Measurements from ENCODE around the gene ZBTB46. TPM values are rescaled to one million over a fixed set of nuclear protein-coding genes. Genes with fewer than 3 reads are reported as not detected.

The ZBTB46 gene
- total RNA-seq, 1 donor from 2014 or later = 1.7 TPM

DNA sequence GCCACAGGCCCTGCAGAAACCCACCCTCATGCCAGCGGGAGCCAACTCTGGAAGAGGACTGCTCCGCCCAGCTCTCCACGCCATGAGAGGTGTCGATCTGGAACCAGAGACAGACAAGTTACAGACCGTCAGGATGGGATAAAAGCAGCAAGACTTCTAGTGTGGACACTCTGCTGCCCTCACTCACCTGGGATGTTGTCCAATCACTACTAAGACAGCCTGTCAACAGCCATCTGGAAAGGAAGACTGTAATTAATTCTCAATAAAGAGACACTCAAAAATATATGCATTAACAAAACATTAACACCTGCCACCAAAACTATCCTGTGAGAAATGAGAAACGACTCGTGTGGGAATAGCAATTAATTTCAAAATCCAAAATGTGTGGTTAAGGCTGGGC, 63.2 kb downstream of the ZBTB46 start:
- no peak for DNase-seq (ENCODE audit: low spot score)

DNA sequence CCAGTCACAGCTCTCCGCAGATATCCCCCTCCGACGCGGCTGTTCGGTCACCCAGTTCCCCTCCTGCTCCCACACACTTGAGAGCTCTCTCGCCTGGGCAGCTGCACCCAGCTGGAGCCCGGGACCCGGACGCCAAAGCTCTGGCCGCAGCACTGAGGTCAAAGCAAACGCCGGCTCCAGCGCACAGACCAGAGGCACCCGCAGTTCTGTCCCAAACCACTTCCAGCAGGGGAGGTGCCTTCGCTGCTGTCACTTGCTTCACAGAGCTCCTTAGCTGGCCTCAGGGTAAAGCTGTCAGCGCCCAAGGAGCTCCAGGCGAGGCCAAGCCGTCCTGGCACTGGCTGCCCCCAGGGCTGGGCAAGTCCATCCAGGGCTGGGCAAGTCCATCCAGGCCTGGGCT, 63.6 kb downstream of the ZBTB46 start:
- DNase-seq (ENCODE audit: low spot score) = no peak

DNA sequence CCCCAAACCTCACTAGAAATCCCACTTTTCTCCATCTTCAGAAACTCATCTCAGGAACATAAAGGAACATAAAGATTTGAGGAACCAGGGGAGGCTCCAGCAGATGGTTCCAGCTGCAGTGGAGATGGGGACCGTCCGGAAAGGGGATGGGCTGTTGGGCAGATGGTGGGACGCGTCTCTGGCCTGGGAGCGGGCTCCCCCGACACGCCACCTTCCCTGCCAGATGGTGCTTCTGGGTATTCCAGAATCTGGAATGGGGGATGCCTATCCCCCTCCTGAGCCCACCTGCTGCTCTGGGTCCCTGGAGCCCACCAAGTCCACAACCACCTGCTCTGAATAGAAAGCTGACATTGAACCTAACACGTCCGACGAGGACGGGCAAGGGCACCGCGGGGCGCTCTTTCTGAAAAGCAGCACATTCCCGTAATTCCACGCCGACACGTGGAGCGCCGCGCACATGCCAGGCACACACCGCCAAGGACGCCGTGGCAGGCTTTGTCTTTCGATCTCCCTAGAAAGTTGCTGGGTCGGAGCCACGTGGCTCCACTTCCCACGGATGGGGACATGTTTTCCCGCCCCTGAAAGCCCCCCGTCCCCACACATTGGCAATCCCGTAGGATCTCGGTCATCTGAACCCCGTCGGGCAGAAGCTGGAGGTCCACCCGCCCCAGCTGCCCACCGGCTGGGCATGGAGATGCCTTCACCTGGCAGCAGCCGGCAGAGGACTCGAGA, 64.2 kb downstream of the ZBTB46 start:
- DNase-seq (ENCODE audit: low spot score) = no peak

DNA sequence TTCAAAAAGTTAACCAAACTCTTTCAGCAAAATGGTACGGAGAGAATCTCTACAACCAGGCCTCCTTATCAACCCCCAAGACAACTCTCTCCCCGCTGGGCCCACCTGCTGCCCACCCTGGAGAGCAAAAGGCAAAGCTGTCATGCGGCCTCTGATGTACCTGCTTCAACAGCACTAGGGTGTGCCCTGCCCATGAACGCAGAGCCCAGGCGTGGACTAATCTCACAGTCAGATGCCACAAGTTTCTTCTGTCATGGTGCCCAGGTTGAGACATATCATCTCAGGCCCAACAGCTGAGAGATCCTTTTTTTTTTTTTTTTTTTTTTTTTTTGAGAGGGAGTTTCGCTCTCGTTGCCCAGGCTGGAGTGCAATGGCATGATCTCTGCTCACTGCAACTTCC, 65.2 kb downstream of the ZBTB46 start:
- no peak for DNase-seq (ENCODE audit: low spot score)

DNA sequence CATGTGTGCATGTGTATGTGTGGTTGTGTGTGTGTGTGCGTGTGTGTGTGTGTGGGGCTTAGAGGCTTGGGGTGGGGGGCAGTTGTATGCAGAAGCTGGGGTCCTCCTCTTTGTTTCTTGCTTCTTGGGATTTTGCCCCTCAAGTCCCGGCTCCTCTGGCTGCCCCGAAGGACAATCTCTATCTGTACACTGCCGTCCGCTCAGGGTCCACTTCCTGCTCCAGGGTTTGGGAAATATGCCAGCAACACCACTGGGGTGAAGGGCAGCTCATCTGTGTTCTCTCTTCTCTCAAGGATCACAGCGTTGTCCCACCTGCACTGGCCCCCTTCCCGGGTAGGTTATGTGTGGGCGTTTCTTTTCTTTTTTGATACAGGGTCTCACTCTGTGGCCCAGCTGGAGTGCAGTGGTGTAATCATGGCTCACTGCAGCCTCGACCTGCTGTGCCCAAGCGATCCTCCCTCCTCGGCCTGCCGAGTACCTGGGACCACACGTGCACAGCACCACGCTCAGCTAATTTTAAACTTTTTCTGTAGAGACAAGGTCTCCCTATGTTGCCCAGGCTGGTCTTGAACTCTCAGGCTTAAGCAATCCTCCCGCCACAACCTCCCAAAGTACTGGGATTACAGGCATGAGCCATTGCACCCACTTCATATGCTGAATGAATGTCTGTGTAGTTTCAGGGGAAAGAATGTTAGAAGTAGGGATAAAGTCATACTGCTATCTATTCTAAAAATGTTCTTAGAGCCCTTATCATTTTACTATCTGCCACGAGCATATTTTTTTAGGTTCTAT, 65.8 kb downstream of the ZBTB46 start:
- DNase-seq (ENCODE audit: low spot score) = peak; percentile 17

DNA sequence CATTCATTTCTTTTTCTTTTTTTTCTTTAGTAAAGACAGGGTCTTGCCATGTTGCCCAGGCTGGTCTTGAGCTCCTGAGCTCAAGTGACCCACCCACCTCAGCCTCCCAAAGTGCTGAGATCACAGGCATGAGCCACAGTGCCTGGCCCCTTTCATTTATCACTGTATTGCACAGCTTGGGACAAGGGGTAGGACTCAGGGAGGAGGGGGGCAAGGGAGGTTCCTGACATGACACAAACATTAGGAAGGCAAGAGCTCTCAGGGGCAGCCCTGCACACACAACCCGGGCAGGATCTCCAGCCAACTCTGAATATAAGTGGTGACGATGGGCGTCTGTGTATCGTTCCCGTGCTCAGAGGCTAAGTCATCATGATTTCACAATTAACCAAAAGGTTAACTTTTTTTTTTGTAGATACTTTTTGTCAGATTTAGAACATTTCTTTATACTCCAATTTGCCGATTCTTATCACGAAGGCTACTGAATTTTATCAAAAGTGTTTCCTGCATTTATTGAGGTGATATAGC, 71.6 kb downstream of the ZBTB46 start:
- no peak for DNase-seq (ENCODE audit: low spot score)

DNA sequence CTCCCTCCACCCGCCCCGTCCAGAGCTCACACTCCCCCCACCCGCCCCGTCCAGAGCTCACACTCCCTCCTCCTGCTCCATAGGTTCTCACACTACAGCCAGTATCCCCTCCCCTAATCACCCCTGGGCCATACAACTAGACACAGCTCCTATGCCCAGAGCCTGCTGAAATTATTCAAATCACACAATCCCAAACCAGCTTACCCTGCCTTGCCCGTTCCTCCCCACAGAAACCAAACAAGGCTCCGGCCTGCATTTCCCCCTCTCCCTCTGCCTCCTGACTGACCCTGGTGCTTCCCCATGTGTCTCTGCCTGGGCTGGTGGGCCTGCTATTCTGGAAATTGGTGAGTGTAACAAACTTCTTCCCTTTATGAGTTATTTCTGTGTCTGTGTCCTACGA, 72.9 kb downstream of the ZBTB46 start:
- DNase-seq (ENCODE audit: low spot score) = no peak

DNA sequence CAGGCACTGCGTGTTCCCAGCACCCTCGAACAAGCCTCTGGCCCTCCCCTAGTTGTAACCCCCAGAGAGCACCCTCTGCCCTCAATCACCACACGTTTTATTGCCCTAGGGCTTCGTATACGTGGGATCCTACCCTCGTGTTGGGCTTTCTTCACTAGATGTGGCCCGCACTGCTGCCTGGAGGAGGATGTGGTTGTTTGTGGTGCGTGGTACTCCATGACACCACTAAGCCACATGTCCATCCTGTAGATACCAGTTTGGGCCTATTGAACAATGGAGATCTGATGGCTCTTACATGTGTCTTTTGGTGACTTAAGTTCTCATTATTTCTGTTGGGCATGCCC, 74.4 kb downstream of the ZBTB46 start:
- no peak for DNase-seq (ENCODE audit: low spot score)

DNA sequence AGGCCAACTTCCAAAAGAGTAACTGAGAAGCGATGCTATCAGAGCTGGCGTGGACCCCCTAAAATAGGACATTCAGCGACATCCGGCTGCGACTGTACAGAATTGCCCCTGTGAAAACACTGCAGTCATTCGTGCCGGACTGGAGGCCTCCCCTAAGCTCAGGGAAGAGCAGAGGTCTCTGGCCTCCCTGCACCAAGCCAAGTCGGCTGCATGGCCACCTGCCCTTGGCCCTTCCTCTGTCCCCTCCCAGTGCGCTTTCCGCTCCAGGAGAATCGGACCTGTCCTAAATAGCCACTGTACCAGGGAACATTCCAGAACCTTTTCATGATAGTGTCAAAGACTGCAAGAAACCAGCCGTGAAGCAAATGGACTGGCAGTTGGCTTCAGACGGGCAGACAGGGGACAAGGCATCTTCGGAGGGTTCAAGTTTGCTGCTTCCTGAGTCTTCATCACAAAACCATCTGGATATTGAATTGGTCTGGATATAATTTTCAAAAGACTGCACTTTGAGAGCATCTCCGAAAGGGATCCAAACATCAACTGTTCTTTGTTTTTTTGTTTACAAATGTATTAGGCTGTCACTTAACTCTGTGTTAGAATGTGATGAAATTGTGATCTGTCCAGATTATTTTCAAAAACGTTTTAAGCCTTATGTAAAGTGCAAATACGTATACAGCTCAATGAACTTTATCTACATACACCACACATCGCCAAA, 75.0 kb downstream of the ZBTB46 start:
- DNase-seq (ENCODE audit: low spot score) = no peak

DNA sequence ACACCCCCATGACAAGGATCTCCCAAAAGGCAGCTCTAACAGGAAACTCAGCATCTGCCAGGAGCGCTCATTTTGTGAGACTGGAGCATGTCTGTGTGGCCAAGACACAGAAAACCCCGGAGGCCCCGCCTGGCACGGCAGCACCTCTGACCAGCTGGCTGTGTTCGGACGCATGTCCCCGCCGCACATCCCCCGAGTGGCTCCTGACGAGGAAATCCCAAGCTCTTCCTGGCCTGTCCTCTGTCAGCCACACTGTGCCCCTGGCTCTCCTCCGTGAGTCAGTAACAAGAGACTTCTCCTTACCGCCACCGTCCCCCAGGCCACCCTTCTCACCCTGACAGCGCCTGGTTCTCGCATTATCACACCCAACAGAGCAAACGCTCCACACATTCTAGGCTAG, 77.1 kb downstream of the ZBTB46 start:
- DNase-seq (ENCODE audit: low spot score) = no peak

DNA sequence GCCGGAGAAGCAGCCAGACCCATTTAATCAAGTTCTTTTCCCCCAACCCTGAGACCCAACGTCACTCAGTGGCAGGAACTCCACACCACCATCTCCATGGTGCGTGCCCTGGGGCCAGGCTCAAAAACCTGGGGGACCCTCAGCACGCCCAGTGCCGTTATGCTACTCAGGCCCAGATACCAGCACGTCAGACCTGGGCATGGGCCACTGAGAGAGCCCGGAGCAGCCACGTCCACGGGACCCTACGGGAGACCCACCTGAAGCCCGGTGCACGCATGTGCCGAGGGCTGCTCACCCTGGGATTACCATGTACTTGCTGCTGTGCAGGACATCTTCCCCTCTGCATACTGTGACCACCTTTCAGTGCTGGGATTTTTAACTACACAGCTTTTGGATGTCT, 77.7 kb downstream of the ZBTB46 start:
- DNase-seq (ENCODE audit: low spot score) = no peak

DNA sequence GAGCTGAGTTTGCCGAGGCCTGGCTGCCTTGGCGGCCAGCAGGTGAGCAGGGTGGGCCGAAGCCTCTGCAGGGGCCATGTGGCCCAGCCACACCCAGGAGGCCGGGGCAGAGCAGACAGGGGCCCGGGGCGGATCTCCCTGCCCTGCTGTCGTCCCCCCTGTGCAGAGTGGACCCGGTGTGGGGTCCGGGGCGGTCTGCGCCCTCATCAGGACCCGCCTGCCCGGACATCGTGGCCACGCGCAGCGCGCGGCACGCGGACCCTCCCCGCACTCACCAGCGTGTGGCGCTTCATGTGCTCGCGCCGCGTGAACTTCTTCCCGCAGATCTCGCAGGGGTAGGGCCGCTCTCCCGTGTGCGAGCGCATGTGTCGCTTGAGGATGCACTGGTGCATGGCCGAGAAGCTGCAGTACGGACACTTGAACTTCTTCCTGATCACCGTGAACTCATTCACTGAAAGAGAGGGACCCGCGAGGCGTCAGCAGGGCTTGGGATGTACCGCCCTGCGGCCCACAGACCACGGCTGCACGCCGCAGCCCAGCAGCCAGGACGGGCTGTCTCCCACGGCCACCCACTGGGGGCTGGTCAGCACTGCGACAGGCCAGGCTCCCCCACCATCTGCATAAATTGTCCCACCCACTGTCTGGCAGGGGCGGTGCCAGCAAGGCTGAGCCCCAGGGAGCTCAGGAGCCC, 78.5 kb downstream of the ZBTB46 start:
- DNase-seq (ENCODE audit: low spot score) = no peak

DNA sequence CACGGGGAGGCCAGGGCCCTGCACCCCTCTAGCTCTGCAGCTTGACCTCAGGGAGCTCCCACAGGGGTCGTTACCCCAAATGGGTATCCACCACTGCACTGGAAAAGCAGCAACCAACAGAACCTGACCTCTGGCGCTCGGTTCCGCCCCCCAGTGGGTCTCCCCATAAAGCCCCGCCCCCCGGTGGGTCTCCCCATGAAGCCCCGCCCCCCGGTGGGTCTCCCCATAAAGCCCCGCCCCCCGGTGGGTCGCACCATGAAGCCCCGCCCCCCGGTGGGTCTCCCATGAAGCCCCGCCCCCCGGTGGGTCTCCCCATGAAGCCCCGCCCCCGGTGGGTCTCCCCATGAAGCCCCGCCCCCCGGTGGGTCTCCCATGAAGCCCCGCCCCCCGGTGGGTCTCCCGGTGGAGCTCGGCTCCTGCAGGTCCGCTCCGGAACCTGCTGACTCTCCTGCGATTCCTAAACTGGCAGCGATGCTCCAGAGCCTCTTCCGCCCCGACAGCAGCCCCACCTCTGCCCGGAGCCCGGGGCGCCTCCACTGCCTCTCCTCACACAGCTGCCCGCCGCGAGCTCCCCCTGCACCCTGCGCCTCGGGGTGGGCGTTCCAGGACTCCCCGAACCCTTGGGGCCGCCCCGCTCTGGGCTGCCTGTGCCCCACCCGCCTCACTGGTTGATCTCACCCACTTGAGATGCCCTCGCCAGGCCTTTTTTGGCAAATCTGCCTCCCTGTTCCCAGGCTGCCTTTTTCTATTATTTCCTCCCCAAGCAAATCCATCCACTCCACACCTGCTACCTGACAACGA, 79.4 kb downstream of the ZBTB46 start:
- no peak for DNase-seq (ENCODE audit: low spot score)

DNA sequence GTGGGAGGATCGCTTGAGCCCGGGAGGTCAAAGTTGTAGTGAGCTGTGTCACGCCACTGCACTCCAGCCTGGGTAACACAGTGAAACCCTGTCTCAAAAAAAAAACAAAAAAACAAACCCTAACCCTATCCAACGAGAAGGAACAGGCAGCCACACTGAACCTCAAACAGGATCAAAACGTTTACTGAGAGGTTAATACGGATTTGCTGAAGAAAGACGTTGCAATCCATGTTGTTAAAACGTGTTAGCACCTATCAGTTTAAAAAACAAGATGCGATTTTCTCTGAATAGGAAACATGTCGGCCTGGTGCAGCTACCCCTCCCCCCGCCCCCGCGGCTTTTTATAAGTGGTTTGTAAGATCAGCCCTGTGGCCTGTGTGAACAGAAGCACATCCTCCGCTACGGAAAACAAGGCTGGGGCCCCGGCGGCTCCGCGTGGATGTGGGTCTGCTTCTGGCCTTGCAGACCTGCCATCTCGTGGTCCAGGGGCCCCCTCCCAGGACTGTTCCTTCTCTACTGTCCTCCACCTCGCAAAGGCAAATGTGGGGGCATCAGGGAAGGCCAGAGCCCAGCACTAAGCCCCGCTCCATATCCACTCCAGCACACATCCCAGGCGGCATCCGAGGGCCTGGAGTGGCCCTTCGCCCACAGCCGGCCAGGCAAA, 80.1 kb downstream of the ZBTB46 start:
- no peak for DNase-seq (ENCODE audit: low spot score)

DNA sequence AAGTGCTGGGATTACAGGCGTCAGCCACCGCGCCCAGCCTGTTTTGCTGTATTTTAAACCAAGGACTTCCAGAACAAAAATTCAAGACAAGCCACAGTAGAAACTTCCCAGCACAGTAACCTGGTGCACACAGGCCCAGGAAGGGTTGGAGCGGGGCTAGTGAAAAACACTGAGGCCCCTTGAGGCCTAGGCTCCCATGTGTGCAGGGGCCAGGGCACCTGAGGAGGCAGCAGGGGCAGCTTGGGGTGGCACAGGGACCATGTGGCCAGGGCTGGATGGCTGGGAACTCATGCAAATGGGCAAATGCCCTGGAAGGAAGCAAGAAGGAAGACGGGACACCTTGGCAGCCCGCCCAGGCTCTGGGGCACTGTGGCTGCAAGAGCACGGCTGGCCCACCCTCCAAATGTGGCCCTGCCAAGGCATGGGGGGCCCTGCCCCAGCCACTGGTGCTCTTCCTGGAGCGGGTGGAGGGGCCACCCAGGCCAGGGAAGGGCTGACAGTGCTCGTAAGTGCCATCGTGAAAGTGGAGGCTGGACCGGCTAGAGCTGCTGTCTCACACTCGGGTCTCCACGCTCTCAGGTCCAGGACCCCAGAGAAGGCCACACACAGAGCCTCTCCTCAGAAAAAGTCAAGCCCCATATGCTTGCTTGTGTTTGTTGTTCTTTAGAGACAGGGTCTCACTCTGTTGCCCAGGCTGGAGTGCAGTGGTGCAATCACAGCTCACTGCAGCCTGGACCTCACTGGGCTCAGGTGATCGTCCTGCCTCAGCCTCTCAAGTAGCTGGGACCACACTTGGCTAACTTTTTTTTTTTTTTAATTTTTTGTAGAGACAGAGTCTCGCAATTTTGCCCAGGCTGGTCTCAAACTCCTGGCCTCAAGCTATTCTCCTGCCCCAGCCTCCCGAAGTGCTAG, 81.2 kb downstream of the ZBTB46 start:
- DNase-seq (ENCODE audit: low spot score) = no peak

DNA sequence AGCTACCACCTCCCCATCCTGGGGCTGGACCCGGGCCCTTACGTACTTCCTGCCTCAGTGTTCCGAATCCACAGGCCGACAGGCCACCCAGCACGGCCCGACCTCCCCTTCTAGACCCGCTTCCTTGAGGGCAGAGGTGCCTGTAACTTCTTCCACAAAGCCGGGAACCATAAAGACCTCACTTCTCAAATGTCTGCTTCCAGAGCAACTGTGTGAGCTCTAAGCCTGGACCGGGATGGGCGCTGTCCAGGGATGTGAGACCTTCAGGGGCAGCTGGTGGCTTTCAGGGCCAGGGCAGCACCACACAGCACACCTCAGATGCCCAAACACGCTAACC, 82.2 kb downstream of the ZBTB46 start:
- no peak for DNase-seq (ENCODE audit: low spot score)

DNA sequence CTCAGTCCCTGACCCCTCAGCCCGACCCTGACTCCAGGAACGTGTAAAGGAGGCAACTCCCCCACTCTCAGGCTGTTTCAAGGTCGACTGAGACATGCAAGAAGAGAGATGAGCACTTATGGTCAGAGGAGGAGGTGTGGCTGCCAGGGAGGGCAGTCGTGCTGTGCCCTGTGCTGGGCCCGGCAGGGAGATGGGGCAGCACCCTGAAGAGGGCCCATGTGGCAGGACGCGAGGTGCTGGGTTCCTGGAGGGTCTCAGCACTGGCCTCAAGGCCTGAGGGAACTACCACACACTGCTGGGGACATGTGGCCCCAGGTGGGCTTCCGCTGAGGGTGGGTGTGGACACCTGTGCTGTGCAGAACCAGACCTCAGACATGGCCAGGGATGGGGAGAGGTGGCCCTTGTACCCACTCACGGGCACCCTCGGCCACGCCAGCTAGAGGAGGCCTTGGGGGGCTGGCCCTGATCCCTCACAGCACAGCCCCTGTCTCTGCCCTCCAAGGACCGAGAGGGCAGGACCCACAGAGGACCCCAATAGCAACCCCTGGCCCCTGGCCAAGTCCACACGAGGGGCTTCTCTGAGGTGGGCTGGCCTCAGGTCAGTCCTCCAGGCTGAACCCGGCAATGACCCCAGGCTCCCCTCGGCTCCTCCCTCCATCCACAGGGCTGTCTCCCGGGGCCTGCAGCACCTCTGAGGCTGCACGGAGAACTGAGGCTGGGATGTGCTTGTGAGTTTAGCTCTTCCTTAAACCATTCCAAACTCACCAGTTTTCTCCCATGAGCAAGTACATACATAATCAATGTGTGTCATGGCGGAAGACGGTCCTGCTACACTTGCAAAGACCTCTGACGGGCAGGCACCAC, 82.8 kb downstream of the ZBTB46 start:
- no peak for DNase-seq (ENCODE audit: low spot score)

DNA sequence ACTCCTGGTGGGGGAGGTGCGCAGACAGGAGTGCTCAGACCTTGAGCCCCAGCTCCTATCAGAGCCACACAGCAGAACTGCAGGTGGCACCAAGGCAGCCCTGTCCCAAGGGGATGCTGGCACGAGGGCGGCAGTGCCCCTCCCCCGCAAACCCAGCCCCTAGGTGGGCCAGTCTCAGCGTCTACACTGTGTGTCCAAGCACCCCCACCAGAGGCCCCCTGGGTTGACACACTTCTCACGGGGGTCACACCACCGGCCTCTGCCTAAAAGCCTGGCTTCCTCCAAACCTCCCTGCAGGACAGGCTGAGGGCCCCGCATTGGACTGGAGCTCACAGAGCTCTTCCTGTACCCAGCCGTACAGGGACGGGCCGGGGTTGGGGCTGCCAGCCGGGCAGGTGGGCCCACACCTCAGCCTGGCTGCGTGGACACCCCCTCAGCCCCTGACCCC, 83.4 kb downstream of the ZBTB46 start:
- no peak for DNase-seq (ENCODE audit: low spot score)

Measured in umbilical cord (tissue), 2 donors.